GM12865 (cell line): Measurements from ENCODE around the gene SETD3.
A peak's percentile ranks its signal among the peaks of the same experiment; 100 is the strongest.

Source experiments
- DNase-seq: peaks from one replicate; pipeline ENCODE4 v3.0.0; 2010; ENCODE audit warnings: low read depth
- H3K4me3 ChIP-seq: 2 replicates; pipeline ENCODE4 v1.5.1; 2011; ENCODE audit warnings: mild to moderate bottlenecking, low read depth, low read length, control low read depth
- TF ChIP-seq, protein P1 (sequence below): IDR thresholded peaks from 2 replicates; pipeline ENCODE4 v1.5.1; 2011; ENCODE audit warnings: low read length, control low read depth, low read depth, inconsistent platforms; ENCODE audit not compliant: insufficient read depth; ENCODE audit errors: missing control alignments

The SETD3 gene

DNA sequence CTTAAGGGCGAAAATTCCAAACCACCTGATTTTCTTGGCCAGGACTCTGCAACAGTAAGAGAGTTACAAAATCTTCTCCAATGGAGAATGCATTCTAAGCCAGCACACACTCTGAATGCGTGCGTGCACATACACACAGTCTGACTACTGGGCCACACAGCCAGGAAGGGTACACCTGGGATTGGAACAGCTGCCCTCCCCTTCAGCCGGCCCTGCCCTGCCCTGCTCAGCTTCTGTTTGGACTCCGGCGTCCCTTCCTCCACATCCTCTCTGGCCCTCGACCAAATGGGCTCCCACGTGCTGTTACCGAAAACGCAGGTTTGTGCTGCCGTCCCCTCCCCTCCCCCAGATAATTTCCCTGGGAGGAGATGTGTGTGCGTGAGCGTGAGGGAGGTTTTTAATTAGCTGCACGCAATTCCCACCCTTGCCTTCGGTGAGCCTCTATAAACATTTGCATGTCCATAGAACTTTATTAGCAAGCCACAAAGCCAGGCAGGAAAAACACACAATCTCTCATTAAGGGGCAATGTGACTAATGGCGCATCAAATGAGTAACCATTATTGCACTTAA lies 43.5 kb upstream of the SETD3 start:
- TF ChIP-seq, protein P1, sequence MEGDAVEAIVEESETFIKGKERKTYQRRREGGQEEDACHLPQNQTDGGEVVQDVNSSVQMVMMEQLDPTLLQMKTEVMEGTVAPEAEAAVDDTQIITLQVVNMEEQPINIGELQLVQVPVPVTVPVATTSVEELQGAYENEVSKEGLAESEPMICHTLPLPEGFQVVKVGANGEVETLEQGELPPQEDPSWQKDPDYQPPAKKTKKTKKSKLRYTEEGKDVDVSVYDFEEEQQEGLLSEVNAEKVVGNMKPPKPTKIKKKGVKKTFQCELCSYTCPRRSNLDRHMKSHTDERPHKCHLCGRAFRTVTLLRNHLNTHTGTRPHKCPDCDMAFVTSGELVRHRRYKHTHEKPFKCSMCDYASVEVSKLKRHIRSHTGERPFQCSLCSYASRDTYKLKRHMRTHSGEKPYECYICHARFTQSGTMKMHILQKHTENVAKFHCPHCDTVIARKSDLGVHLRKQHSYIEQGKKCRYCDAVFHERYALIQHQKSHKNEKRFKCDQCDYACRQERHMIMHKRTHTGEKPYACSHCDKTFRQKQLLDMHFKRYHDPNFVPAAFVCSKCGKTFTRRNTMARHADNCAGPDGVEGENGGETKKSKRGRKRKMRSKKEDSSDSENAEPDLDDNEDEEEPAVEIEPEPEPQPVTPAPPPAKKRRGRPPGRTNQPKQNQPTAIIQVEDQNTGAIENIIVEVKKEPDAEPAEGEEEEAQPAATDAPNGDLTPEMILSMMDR = no peak
- no peak overlapping the region for H3K4me3 ChIP-seq
- no peak for DNase-seq

DNA sequence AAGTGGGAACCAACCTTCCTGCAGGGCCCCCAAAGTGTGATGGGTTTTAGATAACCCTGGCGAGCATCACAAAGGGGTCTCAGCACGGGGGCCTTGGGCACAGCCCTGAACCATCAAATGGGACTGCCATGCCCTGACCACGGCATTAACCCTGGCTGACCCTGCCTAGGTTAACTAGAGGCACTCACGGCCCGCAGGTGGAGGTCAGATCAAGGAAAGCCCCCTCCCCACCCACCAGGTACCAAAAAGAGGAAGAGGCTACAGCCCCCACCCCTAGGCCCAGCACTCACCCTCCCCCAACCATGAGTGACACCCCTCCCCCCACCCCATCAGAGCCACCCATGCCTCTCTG lies 43.0 kb upstream of the SETD3 start:
- DNase-seq = no peak
- TF ChIP-seq, protein P1 = no peak
- H3K4me3 ChIP-seq = no peak overlapping the region

DNA sequence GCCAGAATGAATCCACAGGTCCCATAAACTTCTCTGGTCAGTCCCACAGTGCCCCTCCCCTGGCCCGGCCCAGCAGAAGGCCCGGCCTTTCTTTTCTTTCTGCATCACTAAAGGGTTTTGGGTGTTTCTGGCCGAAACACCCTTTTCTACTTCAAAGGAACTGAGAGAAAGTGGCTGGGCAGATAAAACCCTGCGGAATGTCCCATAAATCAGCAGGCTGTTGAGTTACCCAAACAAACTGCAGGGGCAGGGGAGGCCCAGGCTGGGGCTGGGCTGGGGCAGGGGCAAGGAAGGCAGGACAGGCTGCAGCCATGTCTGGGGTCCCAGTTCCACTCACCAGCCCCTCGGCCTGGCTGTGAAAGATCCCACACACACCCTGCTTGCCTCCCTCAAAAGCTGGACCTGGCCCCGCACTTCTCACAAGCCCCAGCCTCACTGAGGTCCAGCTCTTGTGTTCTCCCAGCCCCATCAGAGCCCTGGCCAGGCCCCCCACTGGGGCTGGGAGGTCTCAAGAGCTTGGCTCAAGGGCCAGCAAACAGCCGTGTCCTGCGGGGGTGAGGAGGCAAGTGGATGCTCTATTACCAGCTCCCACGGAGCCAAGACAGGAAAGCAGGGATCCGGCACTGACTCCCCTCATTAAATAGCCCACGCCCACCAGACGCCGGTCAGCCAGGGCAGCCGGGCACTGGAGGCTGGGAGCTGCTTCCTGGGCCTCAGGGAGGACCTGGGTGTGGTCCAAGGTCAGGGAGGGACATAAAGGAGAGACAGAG lies 42.5 kb upstream of the SETD3 start:
- DNase-seq = peak; percentile 25
- H3K4me3 ChIP-seq = no peak overlapping the region
- TF ChIP-seq, protein P1 = no peak

DNA sequence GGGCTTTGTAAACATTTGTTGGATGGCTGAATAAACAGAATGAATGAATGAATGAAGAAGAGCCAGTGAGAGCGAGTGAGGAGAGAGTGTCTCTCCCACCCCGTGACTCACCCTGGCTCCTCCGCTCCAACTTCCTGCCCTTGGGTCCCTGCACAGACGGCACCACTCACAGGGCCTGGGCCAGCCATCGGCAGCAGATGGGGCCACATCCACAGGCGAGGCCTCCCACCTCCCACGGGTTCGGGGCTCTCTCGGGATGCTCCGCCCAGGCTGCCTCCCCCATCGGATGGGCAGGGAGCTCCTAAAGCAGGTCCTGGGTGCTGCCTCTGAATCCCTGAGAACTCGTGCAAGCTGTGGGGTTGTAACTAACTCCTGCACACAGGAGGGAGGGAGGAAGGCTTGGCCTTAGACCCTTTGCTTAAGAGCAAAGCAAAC lies 41.8 kb upstream of the SETD3 start:
- H3K4me3 ChIP-seq = no peak overlapping the region
- DNase-seq = no peak
- TF ChIP-seq, protein P1 = no peak

DNA sequence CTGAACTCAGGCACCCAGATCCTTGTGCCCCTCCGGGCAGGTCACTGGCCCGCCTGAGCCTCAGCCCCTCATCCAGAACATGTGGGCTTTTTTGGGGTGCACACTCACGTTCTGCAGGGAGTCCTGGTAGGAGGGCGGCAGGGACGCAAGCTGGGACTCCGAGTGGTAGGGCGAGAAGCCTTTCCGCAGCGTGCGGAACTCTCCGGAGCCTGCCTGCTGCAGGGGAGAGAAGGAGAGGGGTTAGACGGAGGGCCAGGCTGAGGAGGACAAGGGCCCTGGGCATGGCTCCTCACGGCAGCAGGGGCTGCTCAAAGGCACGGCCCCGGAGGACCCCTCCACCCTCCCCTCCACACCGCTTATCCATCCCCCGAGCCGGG lies 41.4 kb upstream of the SETD3 start:
- TF ChIP-seq, protein P1 = no peak
- no peak for DNase-seq
- no peak overlapping the region for H3K4me3 ChIP-seq

DNA sequence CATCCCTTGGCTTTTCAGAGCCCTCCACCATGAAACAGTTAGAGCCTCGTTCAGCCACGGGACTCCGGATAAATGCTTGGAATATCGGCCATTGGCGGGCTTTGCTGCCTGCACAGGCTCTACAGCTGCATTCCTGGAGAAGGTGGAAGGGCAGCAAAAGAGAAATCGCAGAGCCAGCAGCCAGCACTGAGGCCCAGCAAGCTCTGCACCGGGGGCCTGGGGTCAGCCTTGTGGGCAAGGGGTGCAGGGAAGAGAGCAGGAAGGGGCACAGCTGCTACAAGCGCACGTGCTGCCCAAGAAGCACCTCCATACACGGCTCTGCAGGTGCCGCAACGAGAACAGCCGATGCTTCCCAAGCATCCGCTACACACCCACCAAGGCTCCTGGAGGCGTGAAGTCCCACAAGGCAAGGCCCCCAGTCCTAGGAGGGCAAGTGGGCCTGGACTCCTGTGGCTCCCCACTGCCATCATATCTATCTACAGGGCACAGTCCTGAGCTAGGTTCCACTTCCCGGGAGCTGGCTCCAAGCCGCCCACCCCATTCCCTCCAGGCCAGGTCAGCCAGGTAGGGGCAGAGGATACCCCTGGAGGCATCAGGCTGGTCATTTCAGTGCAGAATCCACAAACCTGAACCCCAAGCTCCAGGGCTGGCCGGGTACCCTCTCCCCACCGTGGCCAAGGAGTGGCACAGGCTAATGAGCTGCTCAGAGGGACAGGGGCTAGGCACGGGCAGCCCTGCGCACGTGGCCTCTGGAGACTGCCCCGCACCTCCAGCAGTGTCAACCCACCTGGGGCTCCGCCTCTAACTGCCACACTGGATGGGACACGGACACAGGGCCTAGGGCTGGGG lies 40.7 kb upstream of the SETD3 start:
- H3K4me3 ChIP-seq = no peak overlapping the region
- no peak for DNase-seq
- TF ChIP-seq, protein P1 = no peak
